Mammary epithelial cell (primary cell): Measurements from ENCODE around the gene CAMTA1.

Source experiments
- CTCF ChIP-seq, 2 donors: IDR thresholded peaks in 1 of 2; conservative IDR thresholded peaks in 1 of 2; 2 replicates each; pipeline ENCODE4 v1.5.1; 2011 to 2012; ENCODE audit warnings: inconsistent platforms in 2 of 2, low read length in 2 of 2, mild to moderate bottlenecking in 2 of 2, control low read depth in 1 of 2, low read depth in 1 of 2; ENCODE audit not compliant: insufficient read depth in 1 of 2; ENCODE audit errors: extremely low read depth in 1 of 2
- EZH2 ChIP-seq: IDR thresholded peaks from 2 replicates; pipeline ENCODE4 v1.6.1; 2012; ENCODE audit warnings: low read length, inconsistent platforms, borderline replicate concordance

GRCh38 chr1:7104339-7104738 is 319.1 kb downstream of the CAMTA1 start:
- TF ChIP-seq CTCF (conservative IDR thresholded peaks at IDR 0.05 in 1 of 2, IDR thresholded peaks at IDR 0.05 in 1 of 2; ENCODE audit: extremely low read depth in 1 of 2, insufficient read depth in 1 of 2, low read depth in 1 of 2, low read length in 2 of 2) (no peak), EZH2 (no peak)
